ENCODE data around the gene TNFSF13. TPM values are rescaled to one million over a fixed set of nuclear protein-coding genes. Genes with fewer than 3 reads are reported as not detected.
A peak's percentile ranks its signal among the peaks of the same experiment; 100 is the strongest.

Gene TNFSF13
- total RNA-seq, 1 experiment from 2014 or later, result 0.94 TPM

- no peaks in the 10 kb centered on the region for H3K79me1 ChIP-seq (ENCODE audit: insufficient read depth, low read depth, low read length, poor library complexity, severe bottlenecking)
- H2BK15ac ChIP-seq (ENCODE audit: low read depth, low read length), result no peak overlapping the region
- H3K23ac ChIP-seq (ENCODE audit: insufficient read length, low read depth, low read length), result no peak overlapping the region
- no peak overlapping the region for H4K8ac ChIP-seq (replicated peaks; ENCODE audit: insufficient read length, low read depth, low read length)
- Mint-ChIP-seq H3K9me3 (0 out of 5 replicates have a peak, but pooled peaks cover 0 to under 1% of the 10 kb centered on the region in 2 experiments), H3K27ac (no peak overlapping the region), H3K27me3 (ENCODE audit: low read depth) (peaks cover 21% of the 10 kb centered on the region), H3K4me1 (peaks cover 10 to 31% of the 10 kb centered on the region in 2 experiments), H3K36me3 (ENCODE audit: insufficient read depth in 1 of 3, low read depth in 3 of 3) (no peaks in the 10 kb centered on the region), H3K4me3 (no peak overlapping the region)
- no peak overlapping the region for H3K14ac ChIP-seq (ENCODE audit: insufficient read depth, low read length)
- no peak overlapping the region for H3T11ph ChIP-seq (ENCODE audit: low read length)
- no peaks in the 10 kb centered on the region for H3K9me3 ChIP-seq (ENCODE audit: control insufficient read depth, low read depth, low read length)
- H2BK5ac ChIP-seq (ENCODE audit: insufficient read length, low read length), result no peak overlapping the region
- H2AFZ ChIP-seq (ENCODE audit: low read length), result no peak overlapping the region
- no peaks in the 10 kb centered on the region for H3K27me3 ChIP-seq (ENCODE audit: insufficient read depth, low read length)
- H3K4me2 ChIP-seq (ENCODE audit: insufficient read depth, insufficient read length, low read length), result no peak overlapping the region
- H3K18ac ChIP-seq (ENCODE audit: insufficient read length, low read depth, low read length), result no peak overlapping the region
- H3K4ac ChIP-seq (ENCODE audit: low read depth, low read length), result no peak overlapping the region
- H3K9ac ChIP-seq (ENCODE audit: extremely low read depth, insufficient read length, low read length), result peak overlapping the region; percentile 40
- H2BK120ac ChIP-seq (ENCODE audit: low read depth, low read length, poor library complexity, severe bottlenecking), result no peak overlapping the region
- no peak overlapping the region for H3K56ac ChIP-seq (ENCODE audit: insufficient read length, low read depth, low read length)
- no peak overlapping the region for H4K91ac ChIP-seq (ENCODE audit: insufficient read length, low read depth, low read length)
- no peak overlapping the region for H4K5ac ChIP-seq (ENCODE audit: insufficient read length, low read depth, low read length)
- DNase-seq, result no peak
- H2BK20ac ChIP-seq (ENCODE audit: low read depth, low read length, poor library complexity, severe bottlenecking), result no peak overlapping the region
- no peaks in the 10 kb centered on the region for H4K20me1 ChIP-seq (ENCODE audit: control insufficient read depth, insufficient read depth, insufficient read length)
- no peaks in the 10 kb centered on the region for H3K79me2 ChIP-seq (ENCODE audit: insufficient read depth, low read length)
- no peak overlapping the region for H3K27ac ChIP-seq (ENCODE audit: insufficient read length, low read depth, low read length)
- TF ChIP-seq, protein P1, sequence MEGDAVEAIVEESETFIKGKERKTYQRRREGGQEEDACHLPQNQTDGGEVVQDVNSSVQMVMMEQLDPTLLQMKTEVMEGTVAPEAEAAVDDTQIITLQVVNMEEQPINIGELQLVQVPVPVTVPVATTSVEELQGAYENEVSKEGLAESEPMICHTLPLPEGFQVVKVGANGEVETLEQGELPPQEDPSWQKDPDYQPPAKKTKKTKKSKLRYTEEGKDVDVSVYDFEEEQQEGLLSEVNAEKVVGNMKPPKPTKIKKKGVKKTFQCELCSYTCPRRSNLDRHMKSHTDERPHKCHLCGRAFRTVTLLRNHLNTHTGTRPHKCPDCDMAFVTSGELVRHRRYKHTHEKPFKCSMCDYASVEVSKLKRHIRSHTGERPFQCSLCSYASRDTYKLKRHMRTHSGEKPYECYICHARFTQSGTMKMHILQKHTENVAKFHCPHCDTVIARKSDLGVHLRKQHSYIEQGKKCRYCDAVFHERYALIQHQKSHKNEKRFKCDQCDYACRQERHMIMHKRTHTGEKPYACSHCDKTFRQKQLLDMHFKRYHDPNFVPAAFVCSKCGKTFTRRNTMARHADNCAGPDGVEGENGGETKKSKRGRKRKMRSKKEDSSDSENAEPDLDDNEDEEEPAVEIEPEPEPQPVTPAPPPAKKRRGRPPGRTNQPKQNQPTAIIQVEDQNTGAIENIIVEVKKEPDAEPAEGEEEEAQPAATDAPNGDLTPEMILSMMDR (conservative IDR thresholded peaks at IDR 0.05), result no peak
- no peak overlapping the region for H2BK12ac ChIP-seq (ENCODE audit: insufficient read length, low read depth, low read length)
- WGBS (ENCODE audit: extremely low coverage, insufficient read length, low lambda C conversion rate), result no CpG with 5 or more reads among the region's 6 CpGs
- no peak overlapping the region for H2AK5ac ChIP-seq (ENCODE audit: insufficient read length, low read length)
- peaks cover 4% of the 10 kb centered on the region; the same call in 1 of the 2 replicates for H3K4me1 ChIP-seq (ENCODE audit: insufficient read depth, low read length)
- peaks cover 6% of the 10 kb centered on the region for H3K23me2 ChIP-seq (ENCODE audit: insufficient read length, low read depth, low read length, poor library complexity, severe bottlenecking)
Measured at GRCh38 chr17:7552621-7553051, 5.9 kb upstream of the TNFSF13 start.
